ENCODE data around the gene KCNIP1. TPM values are rescaled to one million over a fixed set of nuclear protein-coding genes. Genes with fewer than 3 reads are reported as not detected.
A peak's percentile ranks its signal among the peaks of the same experiment; 100 is the strongest.

KCNIP1 gene
- total RNA-seq, 2 donors from 2014 or later: not detected

DNA sequence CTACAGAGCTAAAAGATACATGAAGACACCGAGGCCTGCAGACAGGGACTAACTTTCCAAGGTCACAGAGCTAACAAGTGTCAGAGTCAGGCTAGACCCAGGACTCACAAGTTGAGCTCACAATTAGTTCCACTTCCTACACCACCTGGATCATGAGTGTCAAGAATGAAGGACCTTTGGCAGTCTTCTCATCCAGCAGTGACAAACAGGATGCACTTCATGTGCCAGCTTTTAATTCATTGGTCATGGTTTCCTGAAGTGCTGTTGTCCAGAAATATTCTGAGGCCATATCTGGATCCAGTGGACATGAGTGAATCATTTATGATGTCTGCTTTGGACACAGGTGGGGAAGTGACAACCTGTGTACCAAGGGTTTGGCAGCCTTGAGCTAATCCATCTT, 77.4 kb downstream of the KCNIP1 start:
- ATAC-seq (no peak), DNase-seq (ENCODE audit: low spot score) (no peak)
- no peak overlapping the region for H3K27ac Mint-ChIP-seq
- H3K4me1 Mint-ChIP-seq (ENCODE audit: low read depth in 2 of 2): no peaks in the 10 kb centered on the region
- H3K27me3 Mint-ChIP-seq: peaks cover 16 to 35% of the 10 kb centered on the region in 2 donors
- no peaks in the 10 kb centered on the region for H3K36me3 Mint-ChIP-seq
- H3K4me3 Mint-ChIP-seq: no peak overlapping the region
- no peaks in the 10 kb centered on the region for H3K9me3 Mint-ChIP-seq

- no peak for DNase-seq (ENCODE audit: low spot score)
- no peak for ATAC-seq
- no peaks in the 10 kb centered on the region for H3K36me3 Mint-ChIP-seq
- H3K27ac Mint-ChIP-seq: no peak overlapping the region
- no peaks in the 10 kb centered on the region for H3K4me1 Mint-ChIP-seq (ENCODE audit: low read depth in 2 of 2)
- H3K27me3 Mint-ChIP-seq: peaks cover 20 to 39% of the 10 kb centered on the region in 2 donors
- H3K9me3 Mint-ChIP-seq: no peaks in the 10 kb centered on the region
- H3K4me3 Mint-ChIP-seq: no peak overlapping the region
Observed at GRCh38 chr5:170582644-170583330, 79.0 kb downstream of the KCNIP1 start.

DNA sequence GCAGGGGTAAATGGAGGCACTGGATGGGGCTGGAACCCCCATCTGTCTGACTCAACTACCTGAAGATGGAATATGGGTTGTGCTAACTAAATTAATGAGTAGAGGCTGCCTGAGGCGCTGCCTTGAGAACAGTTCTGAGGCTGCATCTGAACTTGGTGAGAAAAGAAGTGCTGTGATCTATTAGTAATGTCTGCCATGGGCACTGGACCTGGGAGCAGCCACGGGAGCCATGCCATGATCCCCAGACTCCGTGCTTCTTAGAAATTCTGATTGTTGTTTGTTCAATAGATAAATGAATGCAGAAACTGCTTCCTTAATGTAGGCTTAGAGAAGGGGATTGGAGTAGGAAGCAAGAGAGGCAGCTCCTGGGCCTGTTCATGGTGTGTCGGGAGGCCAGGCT, 80.2 kb downstream of the KCNIP1 start:
- Mint-ChIP-seq H3K27ac (no peak overlapping the region), H3K4me3 (no peak overlapping the region), H3K36me3 (no peaks in the 10 kb centered on the region), H3K27me3 (peaks cover 11 to 30% of the 10 kb centered on the region in 2 donors), H3K4me1 (ENCODE audit: low read depth in 2 of 2) (no peaks in the 10 kb centered on the region), H3K9me3 (no peaks in the 10 kb centered on the region)
- DNase-seq (ENCODE audit: low spot score): no peak
- ATAC-seq: no peak

DNA sequence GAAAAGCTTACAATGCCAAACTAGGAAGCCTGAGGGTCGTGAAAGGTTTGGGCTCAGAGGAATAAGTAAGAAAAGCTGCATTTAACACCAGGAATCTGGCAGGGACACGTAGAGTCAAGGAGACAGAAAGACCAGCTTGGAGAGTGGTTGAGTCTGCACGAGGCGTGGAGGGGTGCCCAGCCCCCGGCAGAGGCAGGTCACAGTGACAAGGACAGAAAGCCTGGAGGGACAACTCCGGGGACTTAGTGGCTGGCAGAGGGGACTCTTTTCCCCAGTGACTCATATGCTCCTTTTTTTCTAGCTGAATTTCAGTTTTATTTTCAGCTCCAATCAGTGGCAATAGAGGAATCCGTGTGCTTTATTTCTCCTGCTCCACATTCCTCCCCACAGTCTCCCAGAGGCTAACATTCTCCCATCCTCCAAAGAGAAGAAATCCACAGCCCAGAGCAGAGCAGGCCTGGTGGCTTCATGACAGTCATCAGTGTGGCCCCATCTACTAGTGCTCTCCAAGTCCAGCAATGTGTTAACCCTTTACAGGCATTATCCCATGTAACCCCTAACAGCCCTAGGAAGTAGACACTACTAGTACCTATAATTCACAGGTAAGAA, 80.7 kb downstream of the KCNIP1 start:
- ATAC-seq (no peak), DNase-seq (ENCODE audit: low spot score) (no peak)
- Mint-ChIP-seq H3K4me3 (no peak overlapping the region), H3K4me1 (ENCODE audit: low read depth in 2 of 2) (no peaks in the 10 kb centered on the region), H3K9me3 (no peaks in the 10 kb centered on the region), H3K36me3 (no peaks in the 10 kb centered on the region), H3K27ac (no peak overlapping the region), H3K27me3 (peaks cover 15 to 36% of the 10 kb centered on the region in 2 donors)

- H3K27ac Mint-ChIP-seq: no peak overlapping the region
- DNase-seq (ENCODE audit: low spot score) (no peak), ATAC-seq (no peak)
- no peaks in the 10 kb centered on the region for H3K9me3 Mint-ChIP-seq
- H3K36me3 Mint-ChIP-seq: no peaks in the 10 kb centered on the region
- H3K4me3 Mint-ChIP-seq: no peak overlapping the region
- H3K27me3 Mint-ChIP-seq: peaks cover 15 to 34% of the 10 kb centered on the region in 2 donors
- H3K4me1 Mint-ChIP-seq (ENCODE audit: low read depth in 2 of 2): no peaks in the 10 kb centered on the region
Observed at GRCh38 chr5:170585273-170585948, 81.6 kb downstream of the KCNIP1 start.

DNA sequence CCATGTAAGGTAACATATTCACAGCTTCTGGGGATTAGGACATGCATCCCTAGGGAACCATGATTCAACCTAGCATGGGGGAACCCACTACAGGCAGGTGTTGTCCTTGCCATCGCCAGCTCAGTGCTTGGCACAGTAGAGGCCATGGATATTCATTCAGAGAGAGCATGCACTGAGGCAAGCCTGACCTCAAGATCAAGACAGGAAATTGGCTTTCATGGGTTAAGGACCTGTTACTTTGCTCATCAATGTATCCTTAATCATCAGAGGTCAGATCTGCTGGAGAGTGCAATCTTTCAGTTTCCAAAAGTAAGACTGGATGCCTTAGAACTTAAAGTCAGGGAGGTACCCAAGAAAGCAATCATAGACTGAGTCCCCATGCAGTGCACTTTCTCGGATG, 84.0 kb downstream of the KCNIP1 start:
- no peaks in the 10 kb centered on the region for H3K4me1 Mint-ChIP-seq (ENCODE audit: low read depth in 2 of 2)
- no peaks in the 10 kb centered on the region for H3K36me3 Mint-ChIP-seq
- no peaks in the 10 kb centered on the region for H3K9me3 Mint-ChIP-seq
- H3K27ac Mint-ChIP-seq: no peak overlapping the region
- no peak for DNase-seq (ENCODE audit: low spot score)
- peaks cover 13 to 37% of the 10 kb centered on the region in 2 donors for H3K27me3 Mint-ChIP-seq
- no peak overlapping the region for H3K4me3 Mint-ChIP-seq
- no peak for ATAC-seq

- H3K4me3 Mint-ChIP-seq: no peak overlapping the region
- DNase-seq (ENCODE audit: low spot score): no peak
- no peak overlapping the region for H3K27ac Mint-ChIP-seq
- peaks cover 11 to 20% of the 10 kb centered on the region in 2 donors for H3K27me3 Mint-ChIP-seq
- H3K36me3 Mint-ChIP-seq: no peaks in the 10 kb centered on the region
- H3K9me3 Mint-ChIP-seq: no peaks in the 10 kb centered on the region
- no peaks in the 10 kb centered on the region for H3K4me1 Mint-ChIP-seq (ENCODE audit: low read depth in 2 of 2)
- no peak for ATAC-seq
Observed at GRCh38 chr5:170589643-170590042, 85.8 kb downstream of the KCNIP1 start.

DNA sequence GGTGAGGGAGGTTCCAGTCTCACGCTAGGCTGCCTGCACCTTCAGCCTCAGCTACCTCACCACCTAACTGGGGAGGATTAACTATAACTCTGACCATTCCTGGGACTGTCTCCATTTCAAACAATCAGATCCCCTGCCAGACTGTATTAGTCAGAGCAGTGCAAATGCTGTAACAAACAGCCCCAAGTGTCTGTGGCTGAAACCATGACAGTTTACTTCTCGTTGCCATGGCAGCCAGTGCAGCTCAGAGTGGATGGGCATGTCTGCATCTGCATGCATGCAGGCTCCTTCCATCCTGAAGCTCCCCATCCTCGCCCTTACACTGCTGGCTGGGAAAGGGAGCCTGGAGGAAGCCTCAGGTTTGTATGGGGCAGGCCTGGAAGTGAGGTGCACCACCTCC, 86.7 kb downstream of the KCNIP1 start:
- peak in 1 of 2 donors; percentile 15 for ATAC-seq
- Mint-ChIP-seq H3K9me3 (no peaks in the 10 kb centered on the region), H3K27me3 (peaks cover 11 to 20% of the 10 kb centered on the region in 2 donors), H3K36me3 (no peaks in the 10 kb centered on the region), H3K27ac (no peak overlapping the region), H3K4me3 (no peak overlapping the region), H3K4me1 (ENCODE audit: low read depth in 2 of 2) (no peaks in the 10 kb centered on the region)
- no peak for DNase-seq (ENCODE audit: low spot score)

- Mint-ChIP-seq H3K4me1 (ENCODE audit: low read depth in 2 of 2) (no peaks in the 10 kb centered on the region), H3K36me3 (no peaks in the 10 kb centered on the region)
- no peak for ATAC-seq
Observed at GRCh38 chr5:170591054-170591453, 87.2 kb downstream of the KCNIP1 start.

GRCh38 chr5:170596482-170597044, 92.7 kb downstream of the KCNIP1 start:
- ATAC-seq (no peak), DNase-seq (ENCODE audit: low spot score) (no peak)
- H3K9me3 Mint-ChIP-seq: no peaks in the 10 kb centered on the region
- no peak overlapping the region for H3K27ac Mint-ChIP-seq
- H3K27me3 Mint-ChIP-seq: peaks cover 5 to 12% of the 10 kb centered on the region in 2 donors
- peaks cover 0 to 4% of the 10 kb centered on the region in 2 donors for H3K4me1 Mint-ChIP-seq (ENCODE audit: low read depth in 2 of 2)
- H3K4me3 Mint-ChIP-seq: no peak overlapping the region
- no peaks in the 10 kb centered on the region for H3K36me3 Mint-ChIP-seq

More at GRCh38 chr5:170591054-170591453, 87.2 kb downstream of the KCNIP1 start:
- Mint-ChIP-seq H3K9me3 (no peaks in the 10 kb centered on the region), H3K27ac (no peak overlapping the region), H3K27me3 (peaks cover 11 to 20% of the 10 kb centered on the region in 2 donors), H3K4me3 (no peak overlapping the region)
- no peak for DNase-seq (ENCODE audit: low spot score)

DNA sequence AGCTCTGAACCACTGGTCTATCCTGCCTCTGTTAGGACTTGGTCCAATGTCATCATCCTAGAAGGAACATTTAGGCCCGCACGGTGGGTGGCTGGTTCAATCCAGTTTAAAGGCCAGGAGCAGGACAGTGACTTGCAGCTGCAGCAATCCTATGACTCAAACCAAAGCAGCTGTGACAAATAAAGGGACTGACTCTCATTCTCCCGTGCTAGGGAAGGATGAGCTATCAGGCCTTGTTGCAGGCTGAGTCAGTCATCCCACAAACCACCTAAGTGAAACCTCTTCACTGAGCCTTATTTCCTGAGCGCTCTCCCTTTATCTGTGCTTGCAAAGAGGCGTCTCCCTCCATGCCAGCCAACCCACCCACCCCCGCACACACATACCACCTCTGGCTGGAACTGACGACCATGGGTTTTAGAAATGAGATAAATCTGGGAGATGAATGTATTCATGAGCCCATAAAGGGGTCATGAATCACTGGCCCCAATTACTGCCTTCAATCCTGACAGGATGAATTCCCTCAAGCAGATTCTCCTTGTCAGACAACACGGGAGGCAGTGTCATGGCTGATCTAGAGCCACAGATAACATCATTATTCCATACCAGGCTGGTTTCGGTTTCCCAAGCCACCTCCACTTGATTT, 93.4 kb downstream of the KCNIP1 start:
- H3K9me3 Mint-ChIP-seq: no peaks in the 10 kb centered on the region
- DNase-seq (ENCODE audit: low spot score) (no peak), ATAC-seq (peak; percentile 58 to 63)
- H3K27ac Mint-ChIP-seq: no peak overlapping the region
- H3K4me1 Mint-ChIP-seq (ENCODE audit: low read depth in 2 of 2): peaks cover 0 to 4% of the 10 kb centered on the region in 2 donors
- no peak overlapping the region for H3K4me3 Mint-ChIP-seq
- peaks cover 5 to 12% of the 10 kb centered on the region in 2 donors for H3K27me3 Mint-ChIP-seq
- no peaks in the 10 kb centered on the region for H3K36me3 Mint-ChIP-seq

- ATAC-seq (no peak), DNase-seq (ENCODE audit: low spot score) (no peak)
- H3K27me3 Mint-ChIP-seq: peaks cover 5 to 8% of the 10 kb centered on the region in 2 donors
- no peak overlapping the region for H3K4me3 Mint-ChIP-seq
- H3K36me3 Mint-ChIP-seq: no peaks in the 10 kb centered on the region
- no peaks in the 10 kb centered on the region for H3K9me3 Mint-ChIP-seq
- no peak overlapping the region for H3K27ac Mint-ChIP-seq
- peaks cover 0 to 4% of the 10 kb centered on the region in 2 donors for H3K4me1 Mint-ChIP-seq (ENCODE audit: low read depth in 2 of 2)
Observed at GRCh38 chr5:170597872-170598271, 94.1 kb downstream of the KCNIP1 start.

DNA sequence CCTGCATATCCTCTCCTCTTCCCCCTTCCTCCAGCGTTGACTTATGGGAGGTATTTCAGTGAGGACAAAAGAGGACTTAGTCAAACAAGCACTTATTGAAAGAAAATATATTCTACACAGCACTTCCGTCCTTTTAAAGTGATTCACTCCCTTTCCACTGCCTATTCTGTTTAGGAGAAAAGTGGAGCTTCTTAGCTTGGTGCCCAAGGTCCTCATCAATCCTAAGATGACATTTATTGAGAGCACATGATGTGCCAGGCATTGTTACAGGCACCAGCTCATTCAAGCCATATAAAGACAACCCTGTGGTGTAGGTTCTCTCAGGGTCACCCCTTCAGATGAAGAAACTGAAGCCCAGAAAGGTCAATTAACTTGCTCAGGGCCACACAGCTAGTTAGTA, 95.9 kb downstream of the KCNIP1 start:
- Mint-ChIP-seq H3K9me3 (no peaks in the 10 kb centered on the region), H3K36me3 (no peaks in the 10 kb centered on the region), H3K4me3 (no peak overlapping the region), H3K27ac (no peak overlapping the region), H3K27me3 (peaks cover 8% of the 10 kb centered on the region in 2 donors), H3K4me1 (ENCODE audit: low read depth in 2 of 2) (peaks cover 0 to 8% of the 10 kb centered on the region in 2 donors)
- DNase-seq (ENCODE audit: low spot score): no peak
- no peak for ATAC-seq
